HepG2 (cell line): ENCODE measurements around the gene SLC16A11.

Experiments used
- EP300 ChIP-seq, 3 experiments: sonication (generic) in 1 of 3; formaldehyde crosslinking in 1 of 3; IDR thresholded peaks; 2 replicates each; pipeline versions ENCODE4 v1.5.1 to v1.6.1; 2011 to 2020; ENCODE audit warnings: low read depth in 2 of 3, low read length in 2 of 3, borderline replicate concordance in 1 of 3, improper control_type of control experiment in 1 of 3, mild to moderate bottlenecking in 1 of 3, missing genetic modification reagents in 1 of 3, moderate library complexity in 1 of 3
- NBN ChIP-seq: fragments of 450-650 bp; conservative IDR thresholded peaks from 2 replicates; pipeline ENCODE4 v1.6.1; 2017

GRCh38 chr17:7077911-7078546 lies 34.1 kb upstream of the SLC16A11 start:
- TF ChIP-seq NBN (no peak), EP300 (IDR thresholded peaks at IDR 0.05; ENCODE audit: low read depth in 2 of 2, low read length in 2 of 2) (no peak), EP300 (CRISPR knock-in tag; IDR thresholded peaks at IDR 0.05; ENCODE audit: borderline replicate concordance) (no peak)
